Smooth muscle cell (in vitro differentiated cells): Measurements from ENCODE around the gene SLC13A1. TPM values are rescaled to one million over a fixed set of nuclear protein-coding genes. Genes with fewer than 3 reads are reported as not detected.

Source experiments
- DNase-seq: peaks from one replicate; lab custom pipeline; 2025; ENCODE audit not compliant: unreplicated experiment; lab: John Stamatoyannopoulos, UW
- H2AFZ ChIP-seq: fragments of 200-600 bp; sonication (generic); 2 replicates; pipeline ENCODE4 v1.6.0; 2016; ENCODE audit warnings: antibody characterized with exemption, low read depth, mild to moderate bottlenecking
- H3F3A ChIP-seq: fragments of 200-600 bp; sonication (generic); 2 replicates; pipeline ENCODE4 v1.6.0; 2017; ENCODE audit warnings: antibody characterized with exemption, low read depth
- H3K27ac ChIP-seq: fragments of 200-600 bp; sonication (generic); 2 replicates; pipeline ENCODE4 v1.5.1; 2016; ENCODE audit warnings: low read depth, mild to moderate bottlenecking
- H3K27me3 ChIP-seq: fragments of 200-600 bp; sonication (generic); 2 replicates; pipeline ENCODE4 v1.6.1; 2016; ENCODE audit warnings: low read depth, mild to moderate bottlenecking
- H3K36me3 ChIP-seq: fragments of 200-600 bp; sonication (generic); 2 replicates; pipeline ENCODE4 v1.5.1; 2016; ENCODE audit warnings: low read depth
- H3K4me1 ChIP-seq: fragments of 200-600 bp; sonication (generic); 2 replicates; pipeline ENCODE4 v1.5.1; 2016; ENCODE audit warnings: low read depth
- H3K4me2 ChIP-seq: fragments of 200-600 bp; sonication (generic); 2 replicates; pipeline ENCODE4 v1.6.0; 2016; ENCODE audit warnings: mild to moderate bottlenecking
- H3K4me3 ChIP-seq: fragments of 200-600 bp; sonication (generic); 2 replicates; pipeline ENCODE4 v1.5.1; 2016; ENCODE audit warnings: mild to moderate bottlenecking
- H3K79me2 ChIP-seq: fragments of 200-600 bp; sonication (generic); 2 replicates; pipeline ENCODE4 v1.6.0; 2016; ENCODE audit warnings: low read depth, mild to moderate bottlenecking
- H3K9ac ChIP-seq: fragments of 200-600 bp; sonication (generic); 2 replicates; pipeline ENCODE4 v1.6.0; 2016; ENCODE audit warnings: low read depth
- H3K9me3 ChIP-seq: fragments of 200-600 bp; sonication (generic); replicated peaks from 2 replicates; pipeline ENCODE4 v1.5.1; 2016; ENCODE audit warnings: low read depth
- H4K20me1 ChIP-seq: fragments of 200-600 bp; sonication (generic); 2 replicates; pipeline ENCODE4 v1.6.0; 2016; ENCODE audit warnings: low read depth
- WGBS: methylation state at CpG from one replicate; pipeline ENCODE4 v1.1.7; 2016; ENCODE audit warnings: low lambda C conversion rate; 5-methylcytosine and 5-hydroxymethylcytosine counted together
- polyA plus RNA-seq: library from polyadenylated mRNA; unstranded; fragments of >200 nt; fragmentation: Nextera tagmentation; extraction: Ambion mirVana; gene quantifications from 2 replicates; pipeline ENCODE4 v1.2.1, GENCODE V29; 2016
- total RNA-seq: library from RNA; depleted of rRNA; stranded (reverse); fragments of >200 nt; gene quantifications from 2 replicates; pipeline ENCODE4 v1.2.3, GENCODE V29; 2014
- TF ChIP-seq, protein P1 (sequence below): fragments of 200-600 bp; sonication (generic); IDR thresholded peaks from 2 replicates; pipeline ENCODE4 v1.5.1; 2017; ENCODE audit warnings: borderline replicate concordance, mild to moderate bottlenecking, antibody characterized with exemption; ENCODE audit not compliant: insufficient read depth, poor library complexity, severe bottlenecking

SLC13A1 gene, protein sequence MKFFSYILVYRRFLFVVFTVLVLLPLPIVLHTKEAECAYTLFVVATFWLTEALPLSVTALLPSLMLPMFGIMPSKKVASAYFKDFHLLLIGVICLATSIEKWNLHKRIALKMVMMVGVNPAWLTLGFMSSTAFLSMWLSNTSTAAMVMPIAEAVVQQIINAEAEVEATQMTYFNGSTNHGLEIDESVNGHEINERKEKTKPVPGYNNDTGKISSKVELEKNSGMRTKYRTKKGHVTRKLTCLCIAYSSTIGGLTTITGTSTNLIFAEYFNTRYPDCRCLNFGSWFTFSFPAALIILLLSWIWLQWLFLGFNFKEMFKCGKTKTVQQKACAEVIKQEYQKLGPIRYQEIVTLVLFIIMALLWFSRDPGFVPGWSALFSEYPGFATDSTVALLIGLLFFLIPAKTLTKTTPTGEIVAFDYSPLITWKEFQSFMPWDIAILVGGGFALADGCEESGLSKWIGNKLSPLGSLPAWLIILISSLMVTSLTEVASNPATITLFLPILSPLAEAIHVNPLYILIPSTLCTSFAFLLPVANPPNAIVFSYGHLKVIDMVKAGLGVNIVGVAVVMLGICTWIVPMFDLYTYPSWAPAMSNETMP
- total RNA-seq (not detected in 2 replicates), polyA plus RNA-seq (not detected in 2 replicates)

DNA sequence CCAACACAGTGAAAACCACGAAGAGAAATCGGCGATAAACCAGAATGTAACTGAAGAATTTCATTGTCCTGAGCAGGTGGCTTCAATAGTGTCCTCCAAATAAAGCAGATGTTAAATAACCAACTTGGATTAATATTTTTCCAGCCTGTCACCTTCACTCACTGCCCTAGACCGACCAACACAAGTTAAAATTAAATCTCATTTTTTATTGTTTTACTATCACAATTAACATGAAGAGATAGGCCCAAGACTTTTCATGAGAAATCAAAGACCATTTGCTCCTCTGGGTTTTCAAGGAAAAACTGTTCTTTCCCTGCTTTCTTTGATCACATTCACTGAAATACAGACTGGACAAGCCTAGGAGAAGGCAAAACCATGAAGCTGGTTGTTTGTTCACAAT is at the start of gene SLC13A1:
Gene SLC13A1, minus strand, starts transcription at position 87 of the 400 bp plus-strand sequence. Its CDS starts 23 bp downstream, at position 64.
- Histone ChIP-seq H3K4me1 (no peaks in the 10 kb centered on the region), H3K36me3 (no peaks in the 10 kb centered on the region), H3K4me3 (no peak within 1 kb of the TSS), H3K4me2 (no peak within 1 kb of the TSS), H3F3A (no peaks in the 10 kb centered on the region), H3K27me3 (no peaks in the 10 kb centered on the region), H3K9ac (no peak within 1 kb of the TSS), H3K9me3 (no peaks in the 10 kb centered on the region), H3K79me2 (no peaks in the 10 kb centered on the region), H2AFZ (no peak within 1 kb of the TSS), H4K20me1 (no peaks in the 10 kb centered on the region), H3K27ac (no peak within 1 kb of the TSS)
- no peak for DNase-seq
- TF ChIP-seq, protein P1, sequence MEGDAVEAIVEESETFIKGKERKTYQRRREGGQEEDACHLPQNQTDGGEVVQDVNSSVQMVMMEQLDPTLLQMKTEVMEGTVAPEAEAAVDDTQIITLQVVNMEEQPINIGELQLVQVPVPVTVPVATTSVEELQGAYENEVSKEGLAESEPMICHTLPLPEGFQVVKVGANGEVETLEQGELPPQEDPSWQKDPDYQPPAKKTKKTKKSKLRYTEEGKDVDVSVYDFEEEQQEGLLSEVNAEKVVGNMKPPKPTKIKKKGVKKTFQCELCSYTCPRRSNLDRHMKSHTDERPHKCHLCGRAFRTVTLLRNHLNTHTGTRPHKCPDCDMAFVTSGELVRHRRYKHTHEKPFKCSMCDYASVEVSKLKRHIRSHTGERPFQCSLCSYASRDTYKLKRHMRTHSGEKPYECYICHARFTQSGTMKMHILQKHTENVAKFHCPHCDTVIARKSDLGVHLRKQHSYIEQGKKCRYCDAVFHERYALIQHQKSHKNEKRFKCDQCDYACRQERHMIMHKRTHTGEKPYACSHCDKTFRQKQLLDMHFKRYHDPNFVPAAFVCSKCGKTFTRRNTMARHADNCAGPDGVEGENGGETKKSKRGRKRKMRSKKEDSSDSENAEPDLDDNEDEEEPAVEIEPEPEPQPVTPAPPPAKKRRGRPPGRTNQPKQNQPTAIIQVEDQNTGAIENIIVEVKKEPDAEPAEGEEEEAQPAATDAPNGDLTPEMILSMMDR, result no peak
- 91% methylated on average over 4 of the region's 4 CpGs for WGBS

DNA sequence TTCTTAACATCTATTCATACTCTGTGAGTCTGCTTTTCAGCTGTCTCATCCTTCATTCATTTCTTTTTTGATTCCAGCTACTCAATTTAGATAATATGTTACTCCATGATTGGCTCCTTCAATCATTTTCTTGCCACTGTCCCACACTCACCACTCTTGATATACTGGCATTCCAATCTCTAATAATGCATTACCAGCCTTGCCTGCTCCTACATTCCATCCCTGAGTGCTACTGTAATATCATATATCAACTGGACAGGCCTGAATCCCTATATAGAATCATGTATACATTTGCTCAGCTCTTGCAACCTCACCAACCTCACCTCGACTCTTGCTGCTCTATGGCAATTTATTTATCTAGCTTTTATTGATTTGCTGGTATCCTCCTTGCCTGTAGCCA is 45.0 kb upstream of the SLC13A1 start:
- TF ChIP-seq, protein P1, result no peak
- no peaks in the 10 kb centered on the region for H3K9me3 ChIP-seq
- H4K20me1 ChIP-seq, result no peaks in the 10 kb centered on the region
- no peak overlapping the region for H2AFZ ChIP-seq
- no peak for DNase-seq
- no peak overlapping the region for H3K4me2 ChIP-seq
- no peaks in the 10 kb centered on the region for H3K79me2 ChIP-seq
- no peaks in the 10 kb centered on the region for H3K27me3 ChIP-seq
- no peak overlapping the region for H3K27ac ChIP-seq
- no peaks in the 10 kb centered on the region for H3K4me1 ChIP-seq
- no peak overlapping the region for H3K9ac ChIP-seq
- WGBS, result 91% methylated on average over 1 of the region's 1 CpG
- no peaks in the 10 kb centered on the region for H3F3A ChIP-seq
- no peaks in the 10 kb centered on the region for H3K36me3 ChIP-seq
- H3K4me3 ChIP-seq, result no peak overlapping the region

DNA sequence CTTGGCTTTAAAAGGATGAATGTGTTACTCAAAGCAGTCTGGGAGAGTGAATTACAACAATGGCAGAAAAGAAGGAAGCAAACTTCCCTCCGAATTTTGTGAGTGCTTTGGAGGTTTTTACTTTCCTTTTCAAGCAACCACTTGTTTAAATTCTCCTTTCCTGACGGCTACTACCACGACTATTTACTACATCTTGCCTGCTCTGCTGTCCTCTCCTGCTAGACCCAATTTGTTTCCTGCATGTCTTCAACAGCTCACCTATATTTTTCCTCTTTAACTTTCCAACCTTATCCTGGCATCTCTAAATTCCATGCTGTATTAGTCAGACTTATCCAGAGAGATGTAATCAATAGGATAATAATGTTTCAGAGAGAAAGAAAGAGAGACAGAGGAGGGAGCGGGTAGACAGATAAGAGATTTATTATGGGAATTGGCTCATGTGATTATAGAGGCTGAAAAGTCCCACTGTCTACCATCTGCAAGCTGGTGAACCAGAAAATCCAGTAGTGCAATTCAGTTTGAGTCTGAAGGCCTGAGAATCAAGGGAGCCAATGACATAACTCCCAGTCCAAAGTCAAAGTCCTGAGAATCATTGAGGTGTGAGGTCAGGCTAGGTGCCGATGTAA is 42.8 kb upstream of the SLC13A1 start:
- Histone ChIP-seq H3K9me3 (no peaks in the 10 kb centered on the region), H2AFZ (peak overlapping the region; percentile 31), H3K4me2 (peak overlapping the region; percentile 34), H3F3A (no peaks in the 10 kb centered on the region), H4K20me1 (no peaks in the 10 kb centered on the region), H3K4me1 (no peaks in the 10 kb centered on the region), H3K9ac (no peak overlapping the region), H3K79me2 (no peaks in the 10 kb centered on the region), H3K27me3 (no peaks in the 10 kb centered on the region), H3K4me3 (no peak overlapping the region), H3K36me3 (no peaks in the 10 kb centered on the region), H3K27ac (no peak overlapping the region)
- TF ChIP-seq, protein P1, result no peak
- WGBS, result 48% methylated on average over 5 of the region's 5 CpGs
- no peak for DNase-seq
